H1 (cell line): ENCODE results near the gene CADM1. TPM values are rescaled to one million over a fixed set of nuclear protein-coding genes. Genes with fewer than 3 reads are reported as not detected.

Experiments
- CTCF ChIA-PET: fragments of 300-600 bp; sonication (Branson Sonifier 250); formaldehyde crosslinking; loops from one replicate; lab custom pipeline; 2021; ENCODE audit not compliant: partially characterized antibody; lab: Charles Lee
- POLR2A ChIA-PET: fragments of 300-600 bp; sonication (Branson Sonifier 250); formaldehyde crosslinking; loops from one replicate; lab custom pipeline; 2021; ENCODE audit warnings: inconsistent platforms; ENCODE audit not compliant: partially characterized antibody; lab: Charles Lee
- DNase-seq, 2 experiments: peaks; one replicate each; pipeline versions ENCODE4 v3.0.0 to v3.0.0-alpha.2; 2010 to 2022; ENCODE audit warnings: low spot score in 2 of 2, low read depth in 1 of 2, mixed read lengths in 1 of 2
- FAIRE-seq: peaks from 2 replicates; lab custom pipeline; 2011; peaks lifted over from hg19 to GRCh38; lab: Jason Lieb, UNC
- H2AFZ ChIP-seq: 2 replicates; pipeline ENCODE4 v1.8.1; 2012; ENCODE audit warnings: low read length, inconsistent platforms
- H2AK5ac ChIP-seq: 2 replicates; pipeline ENCODE4 v1.6.1; 2013; ENCODE audit warnings: low read depth, low read length
- H2BK120ac ChIP-seq: replicated peaks from 2 replicates; pipeline ENCODE3; 2013; ENCODE audit warnings: low read depth, low read length, inconsistent platforms
- H2BK12ac ChIP-seq: 2 replicates; pipeline ENCODE4 v1.6.1; 2013; ENCODE audit warnings: low read depth, low read length
- H2BK15ac ChIP-seq: 2 replicates; pipeline ENCODE4 v1.6.1; 2013; ENCODE audit warnings: low read length
- H2BK20ac ChIP-seq: 2 replicates; pipeline ENCODE4 v1.6.1; 2013; ENCODE audit warnings: low read length
- H2BK5ac ChIP-seq: 2 replicates; pipeline ENCODE4 v1.6.1; 2013; ENCODE audit warnings: low read depth, low read length
- H3K14ac ChIP-seq: 2 replicates; pipeline ENCODE4 v1.6.1; 2013; ENCODE audit warnings: inconsistent platforms; ENCODE audit not compliant: insufficient read length
- H3K18ac ChIP-seq: 2 replicates; pipeline ENCODE4 v1.6.1; 2013; ENCODE audit warnings: low read length; ENCODE audit errors: extremely low read depth
- H3K23ac ChIP-seq: 2 replicates; pipeline ENCODE4 v1.6.1; 2013; ENCODE audit warnings: inconsistent platforms; ENCODE audit not compliant: insufficient read length
- H3K23me2 ChIP-seq: 2 replicates; pipeline ENCODE4 v1.6.1; 2013; ENCODE audit warnings: low read depth, low read length
- H3K27ac ChIP-seq: 2 replicates; pipeline ENCODE4 v1.6.1; 2011; ENCODE audit warnings: low read depth, low read length, inconsistent platforms
- H3K27me3 ChIP-seq, 4 experiments: replicated peaks in 1 of 4; 1 replicate in 1 of 4; 2 replicates in 3 of 4; pipeline versions ENCODE4 v1.6.1 to v1.8.1; 2011 to 2013; ENCODE audit warnings: low read length in 3 of 4, mild to moderate bottlenecking in 3 of 4, inconsistent platforms in 2 of 4, mixed read lengths in 2 of 4, moderate library complexity in 1 of 4; ENCODE audit not compliant: control insufficient read depth in 3 of 4, insufficient read depth in 3 of 4; ENCODE audit errors: extremely low read depth in 1 of 4
- H3K36me3 ChIP-seq, 4 experiments: 2 replicates each; pipeline versions ENCODE4 v1.6.1 to v1.8.1; 2011 to 2013; ENCODE audit warnings: mild to moderate bottlenecking in 4 of 4, low read length in 3 of 4, moderate library complexity in 2 of 4, control low read depth in 1 of 4, inconsistent platforms in 1 of 4; ENCODE audit not compliant: insufficient read depth in 4 of 4, control insufficient read depth in 2 of 4
- H3K4ac ChIP-seq: replicated peaks from 2 replicates; pipeline ENCODE3; 2013; ENCODE audit warnings: low read length, low read depth, mixed read lengths, inconsistent platforms; ENCODE audit not compliant: insufficient read length
- H3K4me1 ChIP-seq, 4 experiments: replicated peaks in 1 of 4; 1 replicate in 1 of 4; 2 replicates in 3 of 4; pipeline versions ENCODE4 v1.6.1 to v1.8.1; 2011 to 2013; ENCODE audit warnings: low read length in 3 of 4, inconsistent platforms in 2 of 4, mixed read lengths in 1 of 4; ENCODE audit not compliant: insufficient read depth in 4 of 4, control insufficient read depth in 3 of 4
- H3K4me2 ChIP-seq, 2 experiments: 2 replicates each; pipeline versions ENCODE4 v1.6.1 to v1.8.1; 2011 to 2013; ENCODE audit warnings: low read depth in 2 of 2, low read length in 2 of 2, control low read depth in 1 of 2, inconsistent platforms in 1 of 2, mild to moderate bottlenecking in 1 of 2; ENCODE audit not compliant: insufficient read depth in 1 of 2
- H3K4me3 ChIP-seq, 4 experiments: fragments of 200-600, 300-600 bp in 1 of 4; sonication (generic), shearing (Covaris generic), sonication (Bioruptor Twin) in 1 of 4; 2 replicates each; pipeline versions ENCODE4 v1.5.1 to v1.8.1; 2011 to 2016; ENCODE audit warnings: low read length in 4 of 4, low read depth in 3 of 4, control low read depth in 2 of 4, inconsistent platforms in 2 of 4, mild to moderate bottlenecking in 2 of 4, mixed read lengths in 1 of 4, moderate library complexity in 1 of 4; ENCODE audit not compliant: insufficient read depth in 2 of 4; ENCODE audit errors: extremely low read depth in 1 of 4
- H3K56ac ChIP-seq: replicated peaks from 2 replicates; pipeline ENCODE3; 2013; ENCODE audit warnings: low read depth, mild to moderate bottlenecking, mixed read lengths, low read length, inconsistent platforms; ENCODE audit not compliant: insufficient read length
- H3K79me1 ChIP-seq: 2 replicates; pipeline ENCODE4 v1.6.1; 2013; ENCODE audit warnings: low read depth, low read length, control low read depth
- H3K79me2 ChIP-seq, 2 experiments: 2 replicates each; pipeline versions ENCODE4 v1.6.1 to v1.8.1; 2012 to 2013; ENCODE audit warnings: low read length in 2 of 2, mild to moderate bottlenecking in 2 of 2, inconsistent platforms in 1 of 2; ENCODE audit not compliant: insufficient read depth in 2 of 2, control insufficient read depth in 1 of 2
- H3K9ac ChIP-seq, 4 experiments: replicated peaks in 1 of 4; 1 replicate in 1 of 4; 2 replicates in 3 of 4; pipeline versions ENCODE4 v1.6.1 to v1.8.1; 2011 to 2013; ENCODE audit warnings: low read depth in 3 of 4, low read length in 3 of 4, control low read depth in 2 of 4, mild to moderate bottlenecking in 2 of 4, moderate library complexity in 2 of 4, inconsistent platforms in 1 of 4; ENCODE audit errors: extremely low read depth in 1 of 4
- H3K9me3 ChIP-seq, 2 experiments: 2 replicates each; pipeline versions ENCODE4 v1.6.1 to v1.8.1; 2012 to 2013; ENCODE audit warnings: mild to moderate bottlenecking in 2 of 2, moderate library complexity in 2 of 2, control low read depth in 1 of 2, inconsistent platforms in 1 of 2, low read depth in 1 of 2, low read length in 1 of 2, mixed read lengths in 1 of 2; ENCODE audit not compliant: insufficient read depth in 2 of 2
- H4K20me1 ChIP-seq, 2 experiments: replicated peaks in 1 of 2; 2 replicates each; pipeline versions ENCODE3 to v1.8.1; 2011 to 2013; ENCODE audit warnings: inconsistent platforms in 2 of 2, low read length in 2 of 2, mild to moderate bottlenecking in 1 of 2; ENCODE audit not compliant: insufficient read depth in 2 of 2, control insufficient read depth in 1 of 2
- H4K5ac ChIP-seq: 2 replicates; pipeline ENCODE4 v1.6.1; 2013; ENCODE audit warnings: low read length, low read depth, mixed read lengths, inconsistent platforms; ENCODE audit not compliant: insufficient read length
- H4K8ac ChIP-seq: 2 replicates; pipeline ENCODE4 v1.8.0; 2013; ENCODE audit warnings: mild to moderate bottlenecking, moderate library complexity, low read length, inconsistent platforms; ENCODE audit not compliant: insufficient read depth; ENCODE audit errors: extremely low read depth
- H4K91ac ChIP-seq: replicated peaks from 2 replicates; pipeline ENCODE3; 2013; ENCODE audit warnings: low read length, mixed read lengths, inconsistent platforms; ENCODE audit not compliant: insufficient read length
- ASH2L ChIP-seq: fragments of 200-600, 300-600 bp; sonication (generic); IDR thresholded peaks from one replicate; pipeline ENCODE4 v1.7.1; 2017; ENCODE audit warnings: low read length
- CBX5 ChIP-seq: fragments of 300-800, 300-1000 bp; sonication (generic); IDR thresholded peaks from 2 replicates; pipeline ENCODE4 v1.7.1; 2016; ENCODE audit warnings: antibody characterized with exemption, low read length, low read depth
- CREB1 ChIP-seq: IDR thresholded peaks from 2 replicates; pipeline ENCODE4 v1.6.1; 2012; ENCODE audit warnings: inconsistent platforms
- FOSL1 ChIP-seq: IDR thresholded peaks from 2 replicates; pipeline ENCODE4 v1.6.1; 2011; ENCODE audit warnings: mild to moderate bottlenecking, low read depth, low read length, moderate library complexity; ENCODE audit not compliant: insufficient read depth
- HDAC6 ChIP-seq: IDR thresholded peaks from one replicate; pipeline ENCODE4 v1.7.1; 2012; ENCODE audit warnings: low read depth, mild to moderate bottlenecking, inconsistent platforms, low read length, moderate library complexity
- NANOG ChIP-seq: IDR thresholded peaks from 2 replicates; pipeline ENCODE4 v1.6.1; 2011; ENCODE audit warnings: low read length, low read depth, mild to moderate bottlenecking, inconsistent platforms; ENCODE audit not compliant: insufficient read depth, poor library complexity, severe bottlenecking
- POLR2A ChIP-seq, 2 experiments: IDR thresholded peaks; 1 replicate in 1 of 2; 2 replicates in 1 of 2; pipeline ENCODE4 v1.6.1; 2011; ENCODE audit warnings: low read depth in 2 of 2, low read length in 2 of 2, mild to moderate bottlenecking in 2 of 2; ENCODE audit errors: control extremely low read depth in 1 of 2
- RFX5 ChIP-seq: IDR thresholded peaks from 2 replicates; pipeline ENCODE4 v1.6.1; 2011; ENCODE audit warnings: low read depth, low read length, improper control_type of control experiment, borderline replicate concordance
- RNF2 ChIP-seq: fragments of 200-900, 300-1000 bp; sonication (generic); IDR thresholded peaks from 2 replicates; pipeline ENCODE4 v1.7.1; 2016; ENCODE audit warnings: borderline replicate concordance, low read depth, mild to moderate bottlenecking, antibody characterized with exemption, low read length; ENCODE audit not compliant: poor library complexity, severe bottlenecking; ENCODE audit errors: missing control alignments
- SIN3A ChIP-seq, 2 experiments: IDR thresholded peaks in 1 of 2; conservative IDR thresholded peaks in 1 of 2; 2 replicates each; pipeline ENCODE4 v1.6.1; 2011 to 2012; ENCODE audit warnings: low read length in 2 of 2, improper control_type of control experiment in 1 of 2, low read depth in 1 of 2, mild to moderate bottlenecking in 1 of 2
- SP2 ChIP-seq: IDR thresholded peaks from 2 replicates; pipeline ENCODE4 v1.6.1; 2012; ENCODE audit warnings: mild to moderate bottlenecking, low read length, inconsistent platforms
- SRF ChIP-seq: IDR thresholded peaks from 2 replicates; pipeline ENCODE4 v1.6.1; 2011; ENCODE audit warnings: mild to moderate bottlenecking, low read depth, low read length, moderate library complexity
- TBP ChIP-seq: IDR thresholded peaks from 2 replicates; pipeline ENCODE4 v1.6.1; 2011; ENCODE audit warnings: low read depth, low read length, improper control_type of control experiment
- TCF12 ChIP-seq: IDR thresholded peaks from 2 replicates; pipeline ENCODE4 v1.6.1; 2011; ENCODE audit warnings: low read depth, mild to moderate bottlenecking, low read length
- ZNF274 ChIP-seq: IDR thresholded peaks from 2 replicates; pipeline ENCODE4 v1.7.0; 2012; ENCODE audit warnings: low read length, borderline replicate concordance; ENCODE audit errors: extremely low read depth
- WGBS, 2 experiments: shearing (Covaris generic) in 1 of 2; methylation state at CpG; one replicate each; pipeline versions ENCODE4 v1.1.6 to v1.1.7; 2013 to 2015; ENCODE audit warnings: low lambda C conversion rate in 2 of 2, mixed read lengths in 2 of 2, inconsistent platforms in 1 of 2, low coverage in 1 of 2, missing lambda C conversion rate in 1 of 2; ENCODE audit not compliant: insufficient replicate concordance in 2 of 2, insufficient coverage in 1 of 2, insufficient read length in 1 of 2; ENCODE audit errors: extremely low coverage in 1 of 2, missing lambda C conversion rate in 1 of 2; 5-methylcytosine and 5-hydroxymethylcytosine counted together
- polyA plus RNA-seq, 7 experiments: library from polyadenylated mRNA; depleted of rRNA in 3 of 7; stranded (reverse) in 5 of 7; unstranded in 2 of 7; fragments of >200 nt in 5 of 7; fragments of 200-250 nt in 2 of 7; gene quantifications; 1 replicate in 5 of 7; 2 replicates in 1 of 7; 4 replicates in 1 of 7; pipeline versions ENCODE4 v1.2.1 to v1.2.3, GENCODE V29; 2011 to 2013; ENCODE audit warnings: missing spikeins in 2 of 7, mixed read lengths in 2 of 7
- total RNA-seq: library from RNA; stranded (reverse); fragmentation: NEBNext Ultra II Directional; extraction: Animal tissue kit (Norgen Biotek cat#: 25700); gene quantifications from 2 replicates; pipeline ENCODE4 v1.2.1, GENCODE V29; 2021

CADM1 gene
- total and polyA plus RNA-seq, 2 of the 8 experiments (the other 6 are each of a cell fraction or from before 2014, with no cell fraction given) = 8.3 to 25.3 TPM

GRCh38 chr11:115202074-115202473 is 302.1 kb downstream of the CADM1 start:
- Histone ChIP-seq H3K14ac (no peak overlapping the region), H2BK15ac (no peak overlapping the region), H3K27me3 (no peaks in the 10 kb centered on the region; a peak in 1 of 7 replicates), H3K9ac (no peak overlapping the region), H2AK5ac (no peak overlapping the region), H3K79me2 (no peaks in the 10 kb centered on the region), H4K8ac (no peak overlapping the region), H4K91ac (no peak overlapping the region), H2BK5ac (no peak overlapping the region), H3K4me1 (peaks cover 0 to 10% (median 6%) of the 10 kb centered on the region in 4 experiments; a peak in 4 of 7 replicates), H3K4me2 (no peak overlapping the region), H4K5ac (no peak overlapping the region), H3K79me1 (no peaks in the 10 kb centered on the region), H3K23me2 (no peaks in the 10 kb centered on the region), H3K18ac (no peak overlapping the region), H3K4me3 (no peak overlapping the region), H2BK120ac (no peak overlapping the region), H2BK20ac (no peak overlapping the region), H3K27ac (no peak overlapping the region), H3K9me3 (no peaks in the 10 kb centered on the region), H3K36me3 (no peaks in the 10 kb centered on the region), H2AFZ (no peak overlapping the region), H3K23ac (no peak overlapping the region), H3K56ac (no peak overlapping the region), H2BK12ac (no peak overlapping the region), H4K20me1 (no peaks in the 10 kb centered on the region), H3K4ac (no peak overlapping the region)
- DNase-seq = no peak
- FAIRE-seq = no peak
- ChIA-PET POLR2A (interaction anchor here (0.6 kb wide), 2 partner anchors 10 to 114 kb away, joined by 3 read pairs; no protein-coding TSS in a partner anchor), CTCF (interaction anchor here (0.6 to 1.4 kb wide), 3 partner anchors 12 to 308 kb away, joined by 3 to 5 read pairs (median 4); no protein-coding TSS in a partner anchor)
- 96% methylated on average over 2 of the region's 2 CpGs; no CpG with 5 or more reads in 1 of the 2 experiments for WGBS, 2 experiments
- TF ChIP-seq FOSL1 (no peak), RFX5 (no peak), TCF12 (no peak), SIN3A (conservative IDR thresholded peaks at IDR 0.05 in 1 of 2, IDR thresholded peaks at IDR 0.05 in 1 of 2; ENCODE audit: low read depth in 1 of 2, low read length in 2 of 2) (no peak), CREB1 (no peak), TBP (no peak), NANOG (no peak), HDAC6 (no peak), CBX5 (no peak), ZNF274 (no peak), SRF (no peak), ASH2L (no peak), SP2 (no peak), RNF2 (no peak), POLR2A (IDR thresholded peaks at IDR 0.05; ENCODE audit: control extremely low read depth in 1 of 2, low read depth in 2 of 2, low read length in 2 of 2) (no peak)
